ENCODE measurements around the gene ANKRD33. TPM values are rescaled to one million over a fixed set of nuclear protein-coding genes. Genes with fewer than 3 reads are reported as not detected.
A peak's percentile ranks its signal among the peaks of the same experiment; 100 is the strongest.

ANKRD33 gene
- total and polyA plus RNA-seq, 2 of the 13 experiments (the other 11 are each of a cell fraction or from before 2014, with no cell fraction given), result 0.04 TPM; not detected in 1

DNA sequence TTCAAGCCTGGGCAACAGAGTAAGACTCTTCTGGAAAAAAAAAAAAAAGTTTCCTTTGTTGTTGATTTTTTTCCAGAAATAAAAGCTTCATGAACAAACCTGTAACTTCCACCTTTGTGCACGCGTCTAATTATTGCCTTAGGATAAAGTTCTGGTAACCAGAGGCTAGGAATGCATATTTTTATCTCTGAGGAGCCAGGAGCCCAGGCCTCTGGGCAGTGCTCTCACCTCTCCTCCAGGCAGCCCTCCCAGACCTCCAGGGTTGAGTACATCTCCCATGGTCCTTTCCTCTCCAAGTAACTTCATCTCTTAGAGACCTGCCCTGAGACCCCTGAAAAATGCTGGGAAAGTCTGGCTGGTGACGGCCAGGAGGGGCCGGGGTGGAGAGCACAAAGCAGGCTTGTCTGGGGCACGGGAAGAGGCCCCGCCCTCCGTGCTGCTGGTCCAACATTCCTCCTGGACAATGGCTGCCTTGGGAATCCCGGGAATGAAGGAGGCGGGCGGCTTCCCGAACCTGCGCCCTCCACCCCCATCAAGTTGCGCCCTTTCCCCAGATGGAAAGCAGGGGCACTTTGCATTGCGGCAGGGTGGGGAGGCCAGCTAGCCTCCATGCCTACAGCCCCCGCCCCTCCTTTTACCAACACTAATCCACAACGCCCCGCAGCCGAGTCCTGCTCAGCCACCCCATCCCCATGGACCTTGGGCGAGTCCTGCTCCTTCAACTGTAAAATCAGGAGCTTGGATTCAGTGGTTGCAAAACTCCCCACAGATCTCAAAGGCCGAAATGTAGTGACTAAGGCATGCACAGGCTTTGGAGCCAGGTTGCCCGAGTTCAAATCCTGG is 32.1 kb upstream of the ANKRD33 start (continued):
- TF ChIP-seq, protein P1, sequence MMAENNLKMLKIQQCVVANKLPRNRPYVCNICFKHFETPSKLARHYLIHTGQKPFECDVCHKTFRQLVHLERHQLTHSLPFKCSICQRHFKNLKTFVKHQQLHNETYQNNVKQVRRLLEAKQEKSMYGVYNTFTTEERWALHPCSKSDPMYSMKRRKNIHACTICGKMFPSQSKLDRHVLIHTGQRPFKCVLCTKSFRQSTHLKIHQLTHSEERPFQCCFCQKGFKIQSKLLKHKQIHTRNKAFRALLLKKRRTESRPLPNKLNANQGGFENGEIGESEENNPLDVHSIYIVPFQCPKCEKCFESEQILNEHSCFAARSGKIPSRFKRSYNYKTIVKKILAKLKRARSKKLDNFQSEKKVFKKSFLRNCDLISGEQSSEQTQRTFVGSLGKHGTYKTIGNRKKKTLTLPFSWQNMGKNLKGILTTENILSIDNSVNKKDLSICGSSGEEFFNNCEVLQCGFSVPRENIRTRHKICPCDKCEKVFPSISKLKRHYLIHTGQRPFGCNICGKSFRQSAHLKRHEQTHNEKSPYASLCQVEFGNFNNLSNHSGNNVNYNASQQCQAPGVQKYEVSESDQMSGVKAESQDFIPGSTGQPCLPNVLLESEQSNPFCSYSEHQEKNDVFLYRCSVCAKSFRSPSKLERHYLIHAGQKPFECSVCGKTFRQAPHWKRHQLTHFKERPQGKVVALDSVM (CRISPR knock-in tag; IDR thresholded peaks at IDR 0.05), result 0 out of 2 replicates have a peak, but pooled peaks have one; percentile 23
- no peak for TF ChIP-seq NBN (conservative IDR thresholded peaks at IDR 0.05)
- TF ChIP-seq CEBPB (IDR thresholded peaks at IDR 0.05; ENCODE audit: borderline replicate concordance, low read depth, low read length), result peak; percentile 26; the same call in 1 of the 2 replicates
- peak; percentile 34; the same call in 1 of the 2 replicates for TF ChIP-seq SALL1 (CRISPR knock-in tag; IDR thresholded peaks at IDR 0.05)
- no peak for TF ChIP-seq GZF1 (CRISPR knock-in tag; IDR thresholded peaks at IDR 0.05)
- TF ChIP-seq PITX1 (CRISPR knock-in tag; IDR thresholded peaks at IDR 0.05), result peak; percentile 32; the same call in 1 of the 2 replicates
- TF ChIP-seq YY1 (IDR thresholded peaks at IDR 0.05; ENCODE audit: insufficient read depth, insufficient replicate concordance, low read depth, low read length), result peak; percentile 75
- 0 out of 2 replicates have a peak, but pooled peaks have one; percentile 17 for TF ChIP-seq PHF8 (CRISPR knock-in tag; IDR thresholded peaks at IDR 0.05)
- peak; percentile 52 for TF ChIP-seq HNF4A (CRISPR knock-in tag; IDR thresholded peaks at IDR 0.05)
- TF ChIP-seq, protein P2, sequence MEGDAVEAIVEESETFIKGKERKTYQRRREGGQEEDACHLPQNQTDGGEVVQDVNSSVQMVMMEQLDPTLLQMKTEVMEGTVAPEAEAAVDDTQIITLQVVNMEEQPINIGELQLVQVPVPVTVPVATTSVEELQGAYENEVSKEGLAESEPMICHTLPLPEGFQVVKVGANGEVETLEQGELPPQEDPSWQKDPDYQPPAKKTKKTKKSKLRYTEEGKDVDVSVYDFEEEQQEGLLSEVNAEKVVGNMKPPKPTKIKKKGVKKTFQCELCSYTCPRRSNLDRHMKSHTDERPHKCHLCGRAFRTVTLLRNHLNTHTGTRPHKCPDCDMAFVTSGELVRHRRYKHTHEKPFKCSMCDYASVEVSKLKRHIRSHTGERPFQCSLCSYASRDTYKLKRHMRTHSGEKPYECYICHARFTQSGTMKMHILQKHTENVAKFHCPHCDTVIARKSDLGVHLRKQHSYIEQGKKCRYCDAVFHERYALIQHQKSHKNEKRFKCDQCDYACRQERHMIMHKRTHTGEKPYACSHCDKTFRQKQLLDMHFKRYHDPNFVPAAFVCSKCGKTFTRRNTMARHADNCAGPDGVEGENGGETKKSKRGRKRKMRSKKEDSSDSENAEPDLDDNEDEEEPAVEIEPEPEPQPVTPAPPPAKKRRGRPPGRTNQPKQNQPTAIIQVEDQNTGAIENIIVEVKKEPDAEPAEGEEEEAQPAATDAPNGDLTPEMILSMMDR (CRISPR knock-in tag; IDR thresholded peaks at IDR 0.05), result 0 out of 2 replicates have a peak, but pooled peaks have one; percentile 2
- TF ChIP-seq ZNF543 (CRISPR knock-in tag; IDR thresholded peaks at IDR 0.05), result no peak
- TF ChIP-seq TEAD3 (CRISPR knock-in tag; optimal IDR thresholded peaks at IDR 0.05; ENCODE audit: borderline replicate concordance), result peak; percentile 84
- TF ChIP-seq, protein P3, sequence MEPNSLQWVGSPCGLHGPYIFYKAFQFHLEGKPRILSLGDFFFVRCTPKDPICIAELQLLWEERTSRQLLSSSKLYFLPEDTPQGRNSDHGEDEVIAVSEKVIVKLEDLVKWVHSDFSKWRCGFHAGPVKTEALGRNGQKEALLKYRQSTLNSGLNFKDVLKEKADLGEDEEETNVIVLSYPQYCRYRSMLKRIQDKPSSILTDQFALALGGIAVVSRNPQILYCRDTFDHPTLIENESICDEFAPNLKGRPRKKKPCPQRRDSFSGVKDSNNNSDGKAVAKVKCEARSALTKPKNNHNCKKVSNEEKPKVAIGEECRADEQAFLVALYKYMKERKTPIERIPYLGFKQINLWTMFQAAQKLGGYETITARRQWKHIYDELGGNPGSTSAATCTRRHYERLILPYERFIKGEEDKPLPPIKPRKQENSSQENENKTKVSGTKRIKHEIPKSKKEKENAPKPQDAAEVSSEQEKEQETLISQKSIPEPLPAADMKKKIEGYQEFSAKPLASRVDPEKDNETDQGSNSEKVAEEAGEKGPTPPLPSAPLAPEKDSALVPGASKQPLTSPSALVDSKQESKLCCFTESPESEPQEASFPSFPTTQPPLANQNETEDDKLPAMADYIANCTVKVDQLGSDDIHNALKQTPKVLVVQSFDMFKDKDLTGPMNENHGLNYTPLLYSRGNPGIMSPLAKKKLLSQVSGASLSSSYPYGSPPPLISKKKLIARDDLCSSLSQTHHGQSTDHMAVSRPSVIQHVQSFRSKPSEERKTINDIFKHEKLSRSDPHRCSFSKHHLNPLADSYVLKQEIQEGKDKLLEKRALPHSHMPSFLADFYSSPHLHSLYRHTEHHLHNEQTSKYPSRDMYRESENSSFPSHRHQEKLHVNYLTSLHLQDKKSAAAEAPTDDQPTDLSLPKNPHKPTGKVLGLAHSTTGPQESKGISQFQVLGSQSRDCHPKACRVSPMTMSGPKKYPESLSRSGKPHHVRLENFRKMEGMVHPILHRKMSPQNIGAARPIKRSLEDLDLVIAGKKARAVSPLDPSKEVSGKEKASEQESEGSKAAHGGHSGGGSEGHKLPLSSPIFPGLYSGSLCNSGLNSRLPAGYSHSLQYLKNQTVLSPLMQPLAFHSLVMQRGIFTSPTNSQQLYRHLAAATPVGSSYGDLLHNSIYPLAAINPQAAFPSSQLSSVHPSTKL (CRISPR knock-in tag; IDR thresholded peaks at IDR 0.05), result peak; percentile 25; the same call in 1 of the 2 replicates
- TF ChIP-seq, protein P4, sequence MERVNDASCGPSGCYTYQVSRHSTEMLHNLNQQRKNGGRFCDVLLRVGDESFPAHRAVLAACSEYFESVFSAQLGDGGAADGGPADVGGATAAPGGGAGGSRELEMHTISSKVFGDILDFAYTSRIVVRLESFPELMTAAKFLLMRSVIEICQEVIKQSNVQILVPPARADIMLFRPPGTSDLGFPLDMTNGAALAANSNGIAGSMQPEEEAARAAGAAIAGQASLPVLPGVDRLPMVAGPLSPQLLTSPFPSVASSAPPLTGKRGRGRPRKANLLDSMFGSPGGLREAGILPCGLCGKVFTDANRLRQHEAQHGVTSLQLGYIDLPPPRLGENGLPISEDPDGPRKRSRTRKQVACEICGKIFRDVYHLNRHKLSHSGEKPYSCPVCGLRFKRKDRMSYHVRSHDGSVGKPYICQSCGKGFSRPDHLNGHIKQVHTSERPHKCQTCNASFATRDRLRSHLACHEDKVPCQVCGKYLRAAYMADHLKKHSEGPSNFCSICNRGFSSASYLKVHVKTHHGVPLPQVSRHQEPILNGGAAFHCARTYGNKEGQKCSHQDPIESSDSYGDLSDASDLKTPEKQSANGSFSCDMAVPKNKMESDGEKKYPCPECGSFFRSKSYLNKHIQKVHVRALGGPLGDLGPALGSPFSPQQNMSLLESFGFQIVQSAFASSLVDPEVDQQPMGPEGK (CRISPR knock-in tag; IDR thresholded peaks at IDR 0.05), result peak; percentile 46; the same call in 1 of the 2 replicates
- peak; percentile 26; the same call in 1 of the 2 replicates for TF ChIP-seq GABPB1 (CRISPR knock-in tag; IDR thresholded peaks at IDR 0.05)
- 0 out of 2 replicates have a peak, but pooled peaks have one; percentile 15 for TF ChIP-seq SAP130 (CRISPR knock-in tag; IDR thresholded peaks at IDR 0.05; ENCODE audit: low read depth)
- peak; percentile 37 for TF ChIP-seq HNRNPLL (IDR thresholded peaks at IDR 0.05; ENCODE audit: low read depth, low read length, poor library complexity, severe bottlenecking)
